Testis (tissue), 3 donors: ENCODE measurements around the gene ASB12. TPM values are rescaled to one million over a fixed set of nuclear protein-coding genes. Genes with fewer than 3 reads are reported as not detected.
A peak's percentile ranks its signal among the peaks of the same experiment; 100 is the strongest.

Source experiments
- DNase-seq: peaks from one replicate; pipeline ENCODE4 v3.0.0-alpha.2; 2019
- H3K27ac ChIP-seq, 2 donors: fragments of 200-600 bp; sonication (generic); one replicate each; pipeline ENCODE4 v1.5.1; 2019
- H3K27me3 ChIP-seq: fragments of 200-600 bp; sonication (generic); one replicate; pipeline ENCODE4 v1.5.1; 2019
- H3K36me3 ChIP-seq: fragments of 200-600 bp; sonication (generic); one replicate; pipeline ENCODE4 v1.5.1; 2017; ENCODE audit warnings: low read depth; ENCODE audit errors: missing control alignments
- H3K4me1 ChIP-seq: fragments of 200-600 bp; sonication (generic); one replicate; pipeline ENCODE4 v1.5.1; 2019
- H3K4me3 ChIP-seq, 2 donors: fragments of 200-600 bp; sonication (generic); one replicate each; pipeline ENCODE4 v1.5.1; 2017 to 2019
- H3K9me3 ChIP-seq: fragments of 200-600 bp; sonication (generic); one replicate; pipeline ENCODE4 v1.5.1; 2017
- POLR2A ChIP-seq: fragments of 450-650 bp; IDR thresholded peaks from one replicate; pipeline ENCODE4 v1.6.1; 2017; ENCODE audit warnings: antibody characterized with exemption, mild to moderate bottlenecking, moderate library complexity
- WGBS, 2 donors: methylation state at CpG; one replicate each; pipeline ENCODE4 v1.1.5; 2018; 5-methylcytosine and 5-hydroxymethylcytosine counted together
- intact Hi-C: fragments of 100-400 bp; cut with DNase I; formaldehyde crosslinking; loops from one replicate; pipeline ENCODE4 v1.15.1; 2023; ENCODE audit warnings: low total_unique reads
- polyA plus RNA-seq: library from polyadenylated mRNA; stranded (reverse); fragments of 350-450 nt; fragmentation: Illumina TruSeq; extraction: RNeasy Lipid Tissue Mini Kit (QIAGEN cat#74804); gene quantifications from one replicate; pipeline ENCODE4 v1.2.3, GENCODE V29; 2014; ENCODE audit warnings: low read depth, low replicate concordance; ENCODE audit not compliant: insufficient read depth
- total RNA-seq, 2 donors: library from RNA; depleted of rRNA; stranded (reverse); fragments of >200 nt; gene quantifications; one replicate each; pipeline ENCODE4 v1.2.3, GENCODE V29; 2016
- TF ChIP-seq, protein P1 (sequence below), 3 experiments: fragments of 450-650 bp in 2 of 3; fragments of 200-600 bp in 1 of 3; sonication (generic) in 1 of 3; IDR thresholded peaks; one replicate each; pipeline ENCODE4 v1.5.1; 2016 to 2019; ENCODE audit warnings: antibody characterized with exemption in 3 of 3, mild to moderate bottlenecking in 2 of 3, moderate library complexity in 1 of 3

ASB12 gene
- total and polyA plus RNA-seq, 3 donors from 2014 or later, result 0.31 to 0.67 (median 0.62) TPM

DNA sequence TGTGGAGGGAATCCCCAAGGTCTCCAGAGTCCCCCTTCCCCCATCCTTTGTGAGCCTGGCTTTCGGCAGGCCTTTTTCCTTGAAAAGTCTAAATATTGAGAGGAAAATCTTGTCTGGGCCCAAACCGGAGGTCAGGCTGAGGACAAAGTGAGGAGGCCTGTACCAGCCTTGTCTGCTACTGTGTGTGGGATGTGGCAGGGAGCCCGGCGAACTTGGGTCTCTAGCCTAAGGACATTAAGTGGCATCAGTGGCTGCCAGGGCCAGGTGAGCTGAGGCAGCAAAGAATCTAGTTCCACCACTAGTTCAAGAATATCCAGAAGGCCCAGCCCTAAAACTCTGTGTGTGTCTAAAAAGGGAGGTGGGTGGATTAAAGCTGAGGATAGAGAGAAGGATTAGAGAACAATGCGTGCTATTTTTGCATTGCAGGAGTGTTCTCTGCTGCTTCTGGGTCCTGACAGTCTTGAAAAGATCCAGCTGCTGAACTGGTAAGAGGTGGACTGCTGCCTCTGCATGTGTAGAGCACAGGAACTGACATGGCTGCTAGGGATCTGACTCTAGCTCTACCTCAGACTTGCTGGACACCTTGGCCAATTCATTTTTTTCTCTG, 23.7 kb downstream of the ASB12 start:
- H3K4me1 ChIP-seq, result no peaks in the 10 kb centered on the region
- H3K9me3 ChIP-seq, result no peaks in the 10 kb centered on the region
- TF ChIP-seq, protein P1, sequence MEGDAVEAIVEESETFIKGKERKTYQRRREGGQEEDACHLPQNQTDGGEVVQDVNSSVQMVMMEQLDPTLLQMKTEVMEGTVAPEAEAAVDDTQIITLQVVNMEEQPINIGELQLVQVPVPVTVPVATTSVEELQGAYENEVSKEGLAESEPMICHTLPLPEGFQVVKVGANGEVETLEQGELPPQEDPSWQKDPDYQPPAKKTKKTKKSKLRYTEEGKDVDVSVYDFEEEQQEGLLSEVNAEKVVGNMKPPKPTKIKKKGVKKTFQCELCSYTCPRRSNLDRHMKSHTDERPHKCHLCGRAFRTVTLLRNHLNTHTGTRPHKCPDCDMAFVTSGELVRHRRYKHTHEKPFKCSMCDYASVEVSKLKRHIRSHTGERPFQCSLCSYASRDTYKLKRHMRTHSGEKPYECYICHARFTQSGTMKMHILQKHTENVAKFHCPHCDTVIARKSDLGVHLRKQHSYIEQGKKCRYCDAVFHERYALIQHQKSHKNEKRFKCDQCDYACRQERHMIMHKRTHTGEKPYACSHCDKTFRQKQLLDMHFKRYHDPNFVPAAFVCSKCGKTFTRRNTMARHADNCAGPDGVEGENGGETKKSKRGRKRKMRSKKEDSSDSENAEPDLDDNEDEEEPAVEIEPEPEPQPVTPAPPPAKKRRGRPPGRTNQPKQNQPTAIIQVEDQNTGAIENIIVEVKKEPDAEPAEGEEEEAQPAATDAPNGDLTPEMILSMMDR (IDR thresholded peaks at IDR 0.05), result no peak
- TF ChIP-seq POLR2A, result no peak
- H3K36me3 ChIP-seq, result no peaks in the 10 kb centered on the region
- WGBS, 2 donors, result 5 to 24% methylated on average over 3 to 5 of the region's 5 CpGs
- H3K27me3 ChIP-seq, result no peaks in the 10 kb centered on the region
- intact Hi-C loops, result no loop called here
- H3K4me3 ChIP-seq, result peak overlapping the region; percentile 62 to 71
- peak; percentile 23 for DNase-seq
- H3K27ac ChIP-seq, result peak overlapping the region; percentile 84 to 89

DNA sequence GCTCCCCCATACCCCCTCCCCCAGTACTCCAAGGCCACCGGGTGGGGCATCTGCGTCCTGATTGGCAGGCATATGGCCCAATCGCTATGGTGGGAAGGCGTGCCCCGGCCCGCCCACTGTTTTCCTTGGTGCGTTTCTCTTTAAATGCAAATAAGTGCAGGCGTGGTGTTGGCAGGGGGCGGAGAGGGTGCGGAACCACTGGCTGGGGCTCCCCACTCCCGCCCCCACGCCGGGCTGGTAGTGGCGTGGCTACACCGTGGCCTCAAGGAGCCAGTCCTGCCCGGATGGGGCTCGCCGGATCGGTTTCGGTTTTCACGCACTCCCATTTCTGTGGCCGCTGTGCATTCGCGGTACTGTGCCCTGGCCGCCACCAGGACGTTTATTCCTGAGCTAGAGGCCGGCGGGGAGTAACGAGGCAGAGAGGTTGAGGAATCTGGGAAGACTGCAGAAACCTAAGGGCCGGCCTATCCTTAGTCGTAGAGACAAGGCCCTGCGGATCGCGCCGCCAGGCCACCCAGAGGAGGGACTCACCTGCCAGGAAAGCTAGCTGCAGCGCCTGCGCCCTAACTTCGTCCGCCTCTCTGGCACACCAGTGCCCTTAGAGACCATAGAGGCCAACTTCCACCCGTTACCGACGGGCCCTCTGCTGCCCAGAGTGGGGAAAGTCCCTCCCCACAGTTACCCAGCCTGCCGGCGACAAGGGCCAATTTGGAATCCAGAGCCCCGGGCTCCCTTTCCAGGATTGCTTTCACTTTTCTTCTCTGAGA, 24.5 kb downstream of the ASB12 start:
- H3K9me3 ChIP-seq, result no peaks in the 10 kb centered on the region
- no peaks in the 10 kb centered on the region for H3K27me3 ChIP-seq
- H3K36me3 ChIP-seq, result no peaks in the 10 kb centered on the region
- peak overlapping the region; percentile 62 to 71 for H3K4me3 ChIP-seq
- 0% methylated on average over 2 to 44 of the region's 45 CpGs for WGBS, 2 donors
- TF ChIP-seq, protein P1 (IDR thresholded peaks at IDR 0.05), result no peak
- H3K27ac ChIP-seq, result peak overlapping the region; percentile 84 to 89
- H3K4me1 ChIP-seq, result no peaks in the 10 kb centered on the region
- intact Hi-C loops, result no loop called here
- peak; percentile 95 for DNase-seq

DNA sequence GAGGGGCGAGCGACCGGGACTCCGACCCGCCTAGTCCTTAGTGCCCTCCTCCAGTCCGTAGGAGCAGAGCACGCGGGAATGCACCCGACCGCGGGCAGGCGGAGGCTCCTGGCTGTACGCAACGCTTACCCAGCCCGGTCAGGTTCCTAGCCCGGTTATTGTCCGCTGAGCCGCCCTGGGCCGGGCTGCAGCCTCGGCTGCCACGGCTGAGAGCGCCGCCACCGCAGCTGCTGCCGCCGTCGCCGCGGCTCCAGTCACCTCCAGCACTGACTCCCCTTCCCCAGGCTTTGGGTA, 25.0 kb downstream of the ASB12 start, which contains the start of gene AMER1:
Gene AMER1, minus strand, starts transcription at position 268 of the 294 bp plus-strand sequence. CDS start 12,422 bp downstream, outside the sequence.
- H3K27me3 ChIP-seq, result no peaks in the 10 kb centered on the region
- H3K36me3 ChIP-seq, result no peaks in the 10 kb centered on the region
- 0% methylated on average over 10 of the region's 29 CpGs; no CpG with 5 or more reads in 1 of the 2 donors for WGBS, 2 donors
- no peak for DNase-seq
- TF ChIP-seq, protein P1 (IDR thresholded peaks at IDR 0.05), result no peak
- TF ChIP-seq POLR2A, result no peak
- H3K4me3 ChIP-seq, result peak within 1 kb of the TSS; percentile 62 to 71
- H3K27ac ChIP-seq, result peak within 1 kb of the TSS; percentile 84 to 89
- intact Hi-C loops, result no loop called here
- H3K4me1 ChIP-seq, result no peaks in the 10 kb centered on the region
- H3K9me3 ChIP-seq, result no peaks in the 10 kb centered on the region

DNA sequence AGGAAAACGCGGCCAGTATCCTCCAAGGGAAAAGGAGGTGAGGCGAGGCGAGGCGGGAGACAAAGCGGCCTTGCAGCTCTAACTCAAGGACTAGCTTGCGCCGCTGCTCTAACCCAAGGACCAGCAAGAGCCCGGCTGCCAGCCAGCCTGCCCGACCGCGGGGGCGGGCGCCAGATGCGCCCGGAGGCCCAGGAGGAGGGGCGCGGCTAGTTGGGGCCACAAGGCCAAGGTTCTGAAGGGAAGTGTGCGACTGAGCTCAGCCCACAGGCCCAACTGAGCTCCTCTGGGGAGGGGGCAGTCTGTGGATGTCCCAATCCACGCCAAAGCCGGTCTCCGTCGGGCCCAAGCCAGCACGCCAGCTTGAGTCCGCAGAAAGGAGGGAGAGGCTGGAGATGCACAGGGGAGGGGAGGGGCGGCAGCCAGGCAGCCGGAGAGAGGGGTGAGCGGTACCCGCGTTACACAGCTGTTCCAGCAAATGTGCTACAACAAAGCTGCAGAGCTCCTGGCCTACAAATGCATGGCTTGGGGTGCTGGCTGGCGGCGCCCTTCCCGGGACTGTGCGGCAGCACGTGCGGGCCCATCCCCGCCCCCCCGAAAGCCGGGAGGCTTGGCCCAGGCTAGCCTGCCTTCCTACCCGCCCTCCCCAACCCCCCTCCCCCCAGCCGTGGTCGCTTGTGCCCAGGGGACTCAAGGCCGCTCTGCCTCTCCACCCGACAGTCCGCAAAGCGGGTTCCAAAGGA, 25.5 kb downstream of the ASB12 start:
- H3K9me3 ChIP-seq, result no peaks in the 10 kb centered on the region
- peak overlapping the region; percentile 72 to 89 for H3K27ac ChIP-seq
- 0 to 2% methylated on average over 5 to 27 of the region's 46 CpGs for WGBS, 2 donors
- intact Hi-C loops, result no loop called here
- H3K36me3 ChIP-seq, result no peaks in the 10 kb centered on the region
- H3K4me1 ChIP-seq, result no peaks in the 10 kb centered on the region
- H3K27me3 ChIP-seq, result no peaks in the 10 kb centered on the region
- DNase-seq, result peak; percentile 36
- TF ChIP-seq, protein P1 (IDR thresholded peaks at IDR 0.05), result no peak
- TF ChIP-seq POLR2A, result no peak
- H3K4me3 ChIP-seq, result peak overlapping the region; percentile 62 to 71
